GM12878 (cell line): ENCODE results near the gene PRR14L. TPM values are rescaled to one million over a fixed set of nuclear protein-coding genes. Genes with fewer than 3 reads are reported as not detected.

Experiments
- CHD1 ChIP-seq: IDR thresholded peaks from 2 replicates; pipeline ENCODE4 v1.6.1; 2012; ENCODE audit warnings: low read depth, low read length, improper control_type of control experiment
- HDAC6 ChIP-seq: fragments of 200-600 bp; sonication (generic); IDR thresholded peaks from one replicate; pipeline ENCODE4 v1.8.0; 2017; ENCODE audit warnings: antibody characterized with exemption; ENCODE audit not compliant: unreplicated experiment
- IKZF1 ChIP-seq: fragments of 450-650 bp; conservative IDR thresholded peaks from 2 replicates; pipeline ENCODE4 v1.6.1; 2017; ENCODE audit warnings: antibody characterized with exemption, mild to moderate bottlenecking
- IKZF2 ChIP-seq, 2 experiments: fragments of 450-650 bp; IDR thresholded peaks; 2 replicates each; pipeline ENCODE4 v1.6.1; 2017; ENCODE audit warnings: mild to moderate bottlenecking in 2 of 2, moderate library complexity in 2 of 2
- IRF4 ChIP-seq: IDR thresholded peaks from 2 replicates; pipeline ENCODE4 v1.6.1; 2011; ENCODE audit warnings: low read depth, low read length
- KLF5 ChIP-seq: fragments of 450-650 bp; IDR thresholded peaks from 2 replicates; pipeline ENCODE4 v1.6.1; 2014; ENCODE audit warnings: mild to moderate bottlenecking; ENCODE audit not compliant: partially characterized antibody
- MEF2B ChIP-seq: fragments of 450-650 bp; IDR thresholded peaks from 2 replicates; pipeline ENCODE4 v1.6.1; 2018; ENCODE audit warnings: mild to moderate bottlenecking, moderate library complexity; ENCODE audit not compliant: partially characterized antibody, poor library complexity, severe bottlenecking
- NBN ChIP-seq: fragments of 450-650 bp; IDR thresholded peaks from 2 replicates; pipeline ENCODE4 v1.6.1; 2016
- NFIC ChIP-seq: IDR thresholded peaks from 2 replicates; pipeline ENCODE4 v1.6.1; 2012; ENCODE audit warnings: low read depth, mild to moderate bottlenecking, inconsistent platforms, low read length, moderate library complexity
- RUNX3 ChIP-seq: IDR thresholded peaks from 2 replicates; pipeline ENCODE4 v1.6.1; 2012; ENCODE audit warnings: low read length, inconsistent platforms
- SPI1 ChIP-seq: IDR thresholded peaks from 2 replicates; pipeline ENCODE4 v1.6.1; 2011; ENCODE audit warnings: low read depth, mild to moderate bottlenecking, low read length, moderate library complexity, borderline replicate concordance; ENCODE audit not compliant: insufficient read depth
- TCF7 ChIP-seq: IDR thresholded peaks from 2 replicates; pipeline ENCODE4 v1.6.1; 2014; ENCODE audit warnings: antibody characterized with exemption, borderline replicate concordance
- polyA plus RNA-seq, 11 experiments: library from polyadenylated mRNA; depleted of rRNA in 4 of 11; unstranded in 6 of 11; stranded (reverse) in 5 of 11; fragments of >200 nt; fragmentation: Nextera tagmentation in 4 of 11; fragmentation: Illumina TruSeq in 1 of 11; extraction: Ambion mirVana in 4 of 11; extraction: Trizol in 1 of 11; gene quantifications; 1 replicate in 1 of 11; 2 replicates in 10 of 11; pipeline versions ENCODE4 v1.2.1 to v1.2.3, GENCODE V29; 2011 to 2016; ENCODE audit warnings: inconsistent platforms in 2 of 11, missing spikeins in 2 of 11, low read depth in 1 of 11
- total RNA-seq, 4 experiments: library from RNA; depleted of rRNA in 3 of 4; stranded (reverse); fragments of >200 nt in 3 of 4; fragmentation: Illumina TruSeq in 1 of 4; extraction: Trizol in 1 of 4; gene quantifications; 2 replicates each; pipeline versions ENCODE4 v1.2.1 to v1.2.3, GENCODE V29; 2013 to 2021
- TF ChIP-seq, protein P1 (sequence below): fragments of 450-650 bp; formaldehyde crosslinking; IDR thresholded peaks from 2 replicates; pipeline ENCODE4 v1.4.0; 2022; ENCODE audit warnings: mild to moderate bottlenecking, moderate library complexity
- TF ChIP-seq, protein P2 (sequence below): fragments of 150-350 bp; IDR thresholded peaks from 2 replicates; pipeline ENCODE4 v1.6.1; 2016; ENCODE audit warnings: low read depth, low read length

Gene PRR14L
- total and polyA plus RNA-seq, 10 of the 15 experiments (the other 5 are each of a cell fraction or from before 2014, with no cell fraction given): 4.2 to 49.0 (median 21.4) TPM

DNA sequence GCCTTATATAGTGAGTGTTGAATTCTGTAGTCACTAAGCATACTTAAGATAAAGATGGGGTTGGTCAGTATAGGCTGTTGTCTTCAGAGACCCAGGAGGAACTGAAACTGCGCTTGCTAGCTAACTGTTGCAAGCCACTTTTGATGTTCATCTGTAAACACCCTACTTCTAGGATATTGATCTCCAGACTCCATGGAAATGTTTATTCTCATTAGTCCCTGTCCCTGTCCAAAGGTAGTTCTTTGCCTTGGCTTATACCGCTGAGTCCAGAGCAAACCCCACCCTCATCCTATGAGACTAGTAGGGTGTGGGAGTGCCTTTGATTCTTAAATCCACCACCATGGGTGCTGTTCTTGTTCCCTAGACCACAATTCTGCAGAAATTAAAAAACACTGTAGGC is 40.3 kb upstream of the PRR14L start (continued):
- TF ChIP-seq SPI1 (peak; percentile 99), IKZF1 (peak; percentile 75), KLF5 (no peak), NBN (peak; percentile 21; the same call in 1 of the 2 replicates), CHD1 (no peak), MEF2B (no peak), HDAC6 (no peak), IRF4 (peak; percentile 93), NFIC (0 out of 2 replicates have a peak, but pooled peaks have one; percentile 45), IKZF2 (IDR thresholded peaks at IDR 0.05) (peak; percentile 64 to 68; a peak in 3 of 4 replicates), RUNX3 (peak; percentile 47), TCF7 (0 out of 2 replicates have a peak, but pooled peaks have one; percentile 23)
- TF ChIP-seq, protein P1, sequence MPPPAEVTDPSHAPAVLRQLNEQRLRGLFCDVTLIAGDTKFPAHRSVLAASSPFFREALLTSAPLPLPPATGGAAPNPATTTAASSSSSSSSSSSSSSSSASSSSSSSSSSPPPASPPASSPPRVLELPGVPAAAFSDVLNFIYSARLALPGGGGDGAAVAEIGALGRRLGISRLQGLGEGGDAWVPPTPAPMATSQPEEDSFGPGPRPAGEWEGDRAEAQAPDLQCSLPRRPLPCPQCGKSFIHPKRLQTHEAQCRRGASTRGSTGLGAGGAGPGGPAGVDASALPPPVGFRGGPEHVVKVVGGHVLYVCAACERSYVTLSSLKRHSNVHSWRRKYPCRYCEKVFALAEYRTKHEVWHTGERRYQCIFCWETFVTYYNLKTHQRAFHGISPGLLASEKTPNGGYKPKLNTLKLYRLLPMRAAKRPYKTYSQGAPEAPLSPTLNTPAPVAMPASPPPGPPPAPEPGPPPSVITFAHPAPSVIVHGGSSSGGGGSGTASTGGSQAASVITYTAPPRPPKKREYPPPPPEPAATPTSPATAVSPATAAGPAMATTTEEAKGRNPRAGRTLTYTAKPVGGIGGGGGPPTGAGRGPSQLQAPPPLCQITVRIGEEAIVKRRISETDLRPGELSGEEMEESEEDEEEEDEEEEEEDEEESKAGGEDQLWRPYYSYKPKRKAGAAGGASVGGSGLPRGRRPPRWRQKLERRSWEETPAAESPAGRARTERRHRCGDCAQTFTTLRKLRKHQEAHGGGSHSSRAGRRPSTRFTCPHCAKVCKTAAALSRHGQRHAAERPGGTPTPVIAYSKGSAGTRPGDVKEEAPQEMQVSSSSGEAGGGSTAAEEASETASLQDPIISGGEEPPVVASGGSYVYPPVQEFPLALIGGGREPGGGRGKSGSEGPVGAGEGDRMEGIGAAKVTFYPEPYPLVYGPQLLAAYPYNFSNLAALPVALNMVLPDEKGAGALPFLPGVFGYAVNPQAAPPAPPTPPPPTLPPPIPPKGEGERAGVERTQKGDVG (CRISPR knock-in tag): no peak
- TF ChIP-seq, protein P2, sequence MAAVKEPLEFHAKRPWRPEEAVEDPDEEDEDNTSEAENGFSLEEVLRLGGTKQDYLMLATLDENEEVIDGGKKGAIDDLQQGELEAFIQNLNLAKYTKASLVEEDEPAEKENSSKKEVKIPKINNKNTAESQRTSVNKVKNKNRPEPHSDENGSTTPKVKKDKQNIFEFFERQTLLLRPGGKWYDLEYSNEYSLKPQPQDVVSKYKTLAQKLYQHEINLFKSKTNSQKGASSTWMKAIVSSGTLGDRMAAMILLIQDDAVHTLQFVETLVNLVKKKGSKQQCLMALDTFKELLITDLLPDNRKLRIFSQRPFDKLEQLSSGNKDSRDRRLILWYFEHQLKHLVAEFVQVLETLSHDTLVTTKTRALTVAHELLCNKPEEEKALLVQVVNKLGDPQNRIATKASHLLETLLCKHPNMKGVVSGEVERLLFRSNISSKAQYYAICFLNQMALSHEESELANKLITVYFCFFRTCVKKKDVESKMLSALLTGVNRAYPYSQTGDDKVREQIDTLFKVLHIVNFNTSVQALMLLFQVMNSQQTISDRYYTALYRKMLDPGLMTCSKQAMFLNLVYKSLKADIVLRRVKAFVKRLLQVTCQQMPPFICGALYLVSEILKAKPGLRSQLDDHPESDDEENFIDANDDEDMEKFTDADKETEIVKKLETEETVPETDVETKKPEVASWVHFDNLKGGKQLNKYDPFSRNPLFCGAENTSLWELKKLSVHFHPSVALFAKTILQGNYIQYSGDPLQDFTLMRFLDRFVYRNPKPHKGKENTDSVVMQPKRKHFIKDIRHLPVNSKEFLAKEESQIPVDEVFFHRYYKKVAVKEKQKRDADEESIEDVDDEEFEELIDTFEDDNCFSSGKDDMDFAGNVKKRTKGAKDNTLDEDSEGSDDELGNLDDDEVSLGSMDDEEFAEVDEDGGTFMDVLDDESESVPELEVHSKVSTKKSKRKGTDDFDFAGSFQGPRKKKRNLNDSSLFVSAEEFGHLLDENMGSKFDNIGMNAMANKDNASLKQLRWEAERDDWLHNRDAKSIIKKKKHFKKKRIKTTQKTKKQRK: no peak
- TF ChIP-seq, all 136 proteins: peak for 19
